ENCODE measurements around the gene TAS2R42.
A peak's percentile ranks its signal among the peaks of the same experiment; 100 is the strongest.

The TAS2R42 gene

DNA sequence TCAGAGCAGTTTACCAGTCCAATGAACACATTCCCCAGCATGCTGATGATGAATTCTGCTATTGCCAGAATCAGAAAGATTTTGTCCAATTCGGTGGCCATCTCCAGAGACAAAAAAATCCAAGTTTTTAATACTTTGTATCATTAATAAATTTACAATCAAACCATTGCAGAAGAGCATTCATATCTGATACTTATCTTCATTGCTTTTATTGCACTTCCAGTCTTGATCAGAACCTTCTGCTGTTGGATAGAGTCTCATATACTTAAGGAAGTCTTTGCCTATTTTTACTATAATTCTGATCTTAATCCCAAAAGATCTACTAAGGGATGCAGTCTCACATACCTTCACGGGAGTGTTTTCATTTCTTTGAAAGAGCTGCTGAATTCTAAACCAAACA is at the start of gene TAS2R42:
Gene TAS2R42, minus strand, starts transcription at position 101 of the 400 bp plus-strand sequence. Its CDS starts 0 bp downstream, at position 101.
- Mint-ChIP-seq H3K36me3 (ENCODE audit: low read depth) (no peaks in the 10 kb centered on the region), H3K27me3 (no peaks in the 10 kb centered on the region), H3K9me3 (no peaks in the 10 kb centered on the region), H3K27ac (no peak within 1 kb of the TSS), H3K4me1 (ENCODE audit: low read depth) (no peaks in the 10 kb centered on the region), H3K4me3 (no peak within 1 kb of the TSS)
- intact Hi-C loops (cut with micrococcal nuclease) = no loop called here

DNA sequence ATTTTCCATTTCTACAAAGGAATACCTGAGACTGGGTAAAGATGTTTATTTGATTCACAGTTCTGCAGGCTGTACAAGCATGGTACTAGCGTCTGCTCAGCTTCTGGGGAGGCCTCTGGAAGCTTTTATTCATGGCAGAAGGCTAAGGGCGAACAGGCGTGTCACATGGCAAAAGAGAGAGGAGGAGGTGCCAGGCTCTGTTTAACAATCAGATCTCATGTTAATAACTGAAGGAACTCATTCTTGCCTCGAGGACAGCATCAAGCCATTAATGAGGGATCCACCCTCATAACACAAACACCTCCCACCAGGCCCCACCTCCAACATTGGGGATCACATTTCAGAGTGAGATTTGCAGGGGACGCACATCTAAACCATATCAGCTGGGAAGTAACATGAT is 46.8 kb upstream of the TAS2R42 start:
- H3K4me1 Mint-ChIP-seq (ENCODE audit: low read depth) = no peaks in the 10 kb centered on the region
- no peaks in the 10 kb centered on the region for H3K27me3 Mint-ChIP-seq
- H3K4me3 Mint-ChIP-seq = no peak overlapping the region
- H3K27ac Mint-ChIP-seq = no peak overlapping the region
- no peaks in the 10 kb centered on the region for H3K36me3 Mint-ChIP-seq (ENCODE audit: low read depth)
- intact Hi-C loops (cut with micrococcal nuclease) = no loop called here
- no peaks in the 10 kb centered on the region for H3K9me3 Mint-ChIP-seq

GRCh38 chr12:11228296-11228879 is 41.7 kb upstream of the TAS2R42 start:
- no peaks in the 10 kb centered on the region for H3K9me3 Mint-ChIP-seq
- intact Hi-C loops (cut with micrococcal nuclease) = loop anchor here (1.0 kb wide), 1 partner anchor 258 kb away; no protein-coding TSS in a partner anchor
- no peaks in the 10 kb centered on the region for H3K27me3 Mint-ChIP-seq
- no peaks in the 10 kb centered on the region for H3K36me3 Mint-ChIP-seq (ENCODE audit: low read depth)
- H3K4me3 Mint-ChIP-seq = no peak overlapping the region
- no peak overlapping the region for H3K27ac Mint-ChIP-seq
- no peaks in the 10 kb centered on the region for H3K4me1 Mint-ChIP-seq (ENCODE audit: low read depth)

DNA sequence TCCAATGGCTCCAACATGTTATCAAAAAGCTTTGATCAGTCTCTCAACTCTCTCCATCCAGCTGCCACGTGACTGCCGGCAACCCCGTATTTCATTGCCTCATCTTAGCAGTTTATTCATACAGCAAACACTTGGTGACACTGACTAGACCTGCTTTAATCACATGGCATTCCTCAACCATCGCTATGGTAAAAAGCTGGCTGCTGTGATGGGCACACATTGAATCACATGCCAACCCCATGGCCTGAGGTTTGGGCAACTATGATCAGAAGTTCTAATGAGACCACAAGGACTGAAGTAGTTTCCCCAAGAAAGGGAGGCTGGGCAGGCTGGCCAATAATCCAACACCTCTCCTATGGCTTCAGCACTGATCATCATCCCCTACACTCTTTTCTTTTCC is 40.6 kb upstream of the TAS2R42 start:
- Mint-ChIP-seq H3K4me3 (no peak overlapping the region), H3K27ac (no peak overlapping the region), H3K27me3 (no peaks in the 10 kb centered on the region), H3K9me3 (peaks cover 6% of the 10 kb centered on the region), H3K4me1 (ENCODE audit: low read depth) (no peaks in the 10 kb centered on the region), H3K36me3 (ENCODE audit: low read depth) (no peaks in the 10 kb centered on the region)
- intact Hi-C loops (cut with micrococcal nuclease) = no loop called here

DNA sequence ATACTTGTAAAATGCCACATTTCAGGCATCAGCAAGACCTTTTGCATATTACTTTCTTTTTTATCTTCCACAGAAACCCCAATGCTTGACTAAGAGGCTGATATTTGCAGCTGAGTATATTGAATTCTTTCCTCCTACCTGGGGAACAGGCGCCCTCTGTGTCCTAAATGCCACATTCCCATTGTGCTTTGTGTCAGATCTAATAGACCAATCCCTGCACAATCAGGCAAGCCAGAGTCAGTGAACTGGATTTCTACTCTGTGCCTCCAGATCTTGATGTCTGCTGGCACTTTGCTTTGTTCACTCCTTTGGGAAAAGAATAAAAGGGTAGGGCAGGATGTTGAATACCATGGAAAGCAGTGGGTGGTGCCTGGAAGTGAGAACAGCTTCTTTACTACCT is 22.4 kb upstream of the TAS2R42 start:
- Mint-ChIP-seq H3K36me3 (ENCODE audit: low read depth) (peaks cover 5% of the 10 kb centered on the region), H3K4me3 (no peak overlapping the region), H3K27me3 (no peaks in the 10 kb centered on the region), H3K4me1 (ENCODE audit: low read depth) (peaks cover 7% of the 10 kb centered on the region), H3K27ac (no peak overlapping the region), H3K9me3 (peaks cover 22% of the 10 kb centered on the region)
- intact Hi-C loops (cut with micrococcal nuclease) = no loop called here

GRCh38 chr12:11204173-11204572 is 17.4 kb upstream of the TAS2R42 start:
- Mint-ChIP-seq H3K4me1 (ENCODE audit: low read depth) (peaks cover 7% of the 10 kb centered on the region), H3K27me3 (no peaks in the 10 kb centered on the region)
- intact Hi-C loops (cut with micrococcal nuclease) = no loop called here

GRCh38 chr12:11202811-11203210 is 16.1 kb upstream of the TAS2R42 start:
- no peak overlapping the region for H3K27ac Mint-ChIP-seq
- intact Hi-C loops (cut with micrococcal nuclease) = no loop called here
- H3K4me3 Mint-ChIP-seq = no peak overlapping the region
- H3K4me1 Mint-ChIP-seq (ENCODE audit: low read depth) = peaks cover 7% of the 10 kb centered on the region
- H3K36me3 Mint-ChIP-seq (ENCODE audit: low read depth) = peaks cover 5% of the 10 kb centered on the region
- H3K27me3 Mint-ChIP-seq = no peaks in the 10 kb centered on the region
- H3K9me3 Mint-ChIP-seq = peaks cover 24% of the 10 kb centered on the region

More at GRCh38 chr12:11204173-11204572, 17.4 kb upstream of the TAS2R42 start:
- H3K4me3 Mint-ChIP-seq = no peak overlapping the region
- no peak overlapping the region for H3K27ac Mint-ChIP-seq
- H3K36me3 Mint-ChIP-seq (ENCODE audit: low read depth) = peaks cover 5% of the 10 kb centered on the region
- H3K9me3 Mint-ChIP-seq = peaks cover 24% of the 10 kb centered on the region

DNA sequence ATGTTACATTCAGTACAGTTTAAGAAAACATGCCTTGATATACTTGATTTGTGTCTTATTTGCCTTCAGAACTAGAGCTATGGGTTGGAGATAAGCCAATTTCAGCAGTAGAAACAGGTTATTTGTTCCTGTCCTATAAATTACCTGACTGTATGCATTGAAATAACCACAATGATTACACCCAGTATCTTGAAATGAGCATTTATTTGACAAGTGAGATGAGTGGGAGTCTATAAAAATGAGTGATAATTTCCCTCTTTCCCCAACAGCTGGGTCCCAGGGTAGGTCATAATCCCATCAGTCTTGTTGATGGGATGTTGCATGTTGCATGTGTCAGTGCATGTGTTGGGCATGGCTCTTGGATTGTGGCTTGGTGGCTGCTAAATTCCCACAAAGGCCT is 3.7 kb downstream of the TAS2R42 start:
- no peaks in the 10 kb centered on the region for H3K9me3 Mint-ChIP-seq
- no peaks in the 10 kb centered on the region for H3K27me3 Mint-ChIP-seq
- intact Hi-C loops (cut with micrococcal nuclease) = no loop called here
- no peaks in the 10 kb centered on the region for H3K36me3 Mint-ChIP-seq (ENCODE audit: low read depth)
- H3K27ac Mint-ChIP-seq = no peak overlapping the region
- H3K4me1 Mint-ChIP-seq (ENCODE audit: low read depth) = no peaks in the 10 kb centered on the region
- H3K4me3 Mint-ChIP-seq = no peak overlapping the region

DNA sequence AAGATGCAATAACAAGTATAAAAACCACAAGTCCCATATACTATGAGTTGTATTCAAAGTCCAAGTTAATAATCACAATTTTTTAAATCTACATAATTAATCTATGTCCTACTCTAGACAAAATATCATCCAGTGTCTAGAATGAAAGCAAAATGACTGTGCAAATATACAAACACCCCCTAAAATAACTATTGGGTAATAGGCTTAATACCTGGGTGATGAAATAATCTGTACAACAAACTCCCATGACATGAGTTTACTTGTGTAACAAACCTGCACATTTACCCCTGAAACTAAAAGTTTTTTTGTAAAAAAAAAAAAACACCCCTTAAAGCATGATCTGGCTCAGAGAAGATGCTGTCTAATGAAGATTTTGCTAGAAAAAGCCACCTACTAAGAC is 4.2 kb downstream of the TAS2R42 start:
- Mint-ChIP-seq H3K4me3 (no peak overlapping the region), H3K9me3 (no peaks in the 10 kb centered on the region), H3K4me1 (ENCODE audit: low read depth) (no peaks in the 10 kb centered on the region), H3K27me3 (no peaks in the 10 kb centered on the region), H3K36me3 (ENCODE audit: low read depth) (no peaks in the 10 kb centered on the region), H3K27ac (no peak overlapping the region)
- intact Hi-C loops (cut with micrococcal nuclease) = no loop called here

DNA sequence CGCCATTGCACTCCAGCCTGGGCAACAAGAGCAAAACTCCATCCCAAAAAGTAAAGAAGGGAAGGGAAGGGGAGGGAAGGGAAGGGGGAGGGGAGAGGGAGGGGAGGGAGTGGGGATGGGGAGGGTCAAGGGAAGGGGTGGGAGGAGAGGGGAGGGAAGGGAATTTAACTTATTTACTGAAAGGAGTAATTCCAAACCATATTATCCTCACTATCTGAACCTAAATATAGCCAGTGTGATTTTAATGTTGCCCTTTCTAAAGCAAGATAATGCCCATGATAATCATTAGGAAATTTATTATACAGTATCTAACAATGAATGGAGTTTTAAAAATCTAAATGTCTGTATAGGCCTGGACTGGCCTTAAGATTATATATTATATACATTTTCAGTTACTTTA is 8.5 kb downstream of the TAS2R42 start:
- no peaks in the 10 kb centered on the region for H3K9me3 Mint-ChIP-seq
- intact Hi-C loops (cut with micrococcal nuclease) = no loop called here
- peaks cover 7% of the 10 kb centered on the region for H3K4me1 Mint-ChIP-seq (ENCODE audit: low read depth)
- H3K27me3 Mint-ChIP-seq = no peaks in the 10 kb centered on the region
- no peak overlapping the region for H3K4me3 Mint-ChIP-seq
- no peak overlapping the region for H3K27ac Mint-ChIP-seq
- H3K36me3 Mint-ChIP-seq (ENCODE audit: low read depth) = no peaks in the 10 kb centered on the region

DNA sequence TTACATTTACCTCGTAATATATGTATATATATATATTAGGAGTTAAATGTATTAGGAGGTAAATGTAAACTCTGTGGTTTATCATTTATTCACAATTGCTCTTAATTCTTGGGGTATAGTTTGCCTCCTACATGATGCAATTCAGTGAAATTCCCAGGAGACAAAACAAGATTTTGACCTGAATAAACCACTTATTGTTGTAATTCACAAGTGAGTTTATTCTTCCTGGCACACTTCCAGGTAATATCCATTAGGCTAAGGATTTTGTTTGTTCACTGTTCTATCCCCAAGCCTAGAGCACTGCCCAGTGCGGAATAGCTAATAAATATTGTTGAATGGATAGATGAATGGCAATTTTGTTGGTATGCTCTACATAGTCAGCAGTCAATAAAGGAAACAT is 12.7 kb downstream of the TAS2R42 start:
- H3K27me3 Mint-ChIP-seq = no peaks in the 10 kb centered on the region
- no peak overlapping the region for H3K4me3 Mint-ChIP-seq
- H3K36me3 Mint-ChIP-seq (ENCODE audit: low read depth) = peaks cover 19% of the 10 kb centered on the region
- no peaks in the 10 kb centered on the region for H3K9me3 Mint-ChIP-seq
- intact Hi-C loops (cut with micrococcal nuclease) = no loop called here
- no peak overlapping the region for H3K27ac Mint-ChIP-seq
- H3K4me1 Mint-ChIP-seq (ENCODE audit: low read depth) = peaks cover 34% of the 10 kb centered on the region

- H3K9me3 Mint-ChIP-seq = no peaks in the 10 kb centered on the region
- intact Hi-C loops (cut with micrococcal nuclease) = loop anchor here (1.0 to 2.0 kb wide), 2 partner anchors 314 to 421 kb away; no protein-coding TSS in a partner anchor
- H3K27ac Mint-ChIP-seq = peak overlapping the region; percentile 100
- H3K4me3 Mint-ChIP-seq = peak overlapping the region; percentile 99
- H3K36me3 Mint-ChIP-seq (ENCODE audit: low read depth) = peaks cover 26% of the 10 kb centered on the region
- H3K27me3 Mint-ChIP-seq = no peaks in the 10 kb centered on the region
- peaks cover 48% of the 10 kb centered on the region for H3K4me1 Mint-ChIP-seq (ENCODE audit: low read depth)
These were observed 14.6 kb downstream of the TAS2R42 start for GRCh38 chr12:11171969-11172675.

GRCh38 chr12:11171145-11171968 is 15.4 kb downstream of the TAS2R42 start, which contains the start of gene SMIM10L1:
Gene SMIM10L1 (plus strand): TSS chr12:11171194. CDS start chr12:11171357, 163 bp downstream.
- H3K4me3 Mint-ChIP-seq = peak within 1 kb of the TSS; percentile 99
- intact Hi-C loops (cut with micrococcal nuclease) = loop anchor here (1.0 kb wide), 1 partner anchor 315 kb away; no protein-coding TSS in a partner anchor
- H3K27me3 Mint-ChIP-seq = no peaks in the 10 kb centered on the region
- H3K4me1 Mint-ChIP-seq (ENCODE audit: low read depth) = peaks cover 46% of the 10 kb centered on the region
- H3K9me3 Mint-ChIP-seq = no peaks in the 10 kb centered on the region
- peak within 1 kb of the TSS; percentile 100 for H3K27ac Mint-ChIP-seq
- H3K36me3 Mint-ChIP-seq (ENCODE audit: low read depth) = peaks cover 26% of the 10 kb centered on the region

DNA sequence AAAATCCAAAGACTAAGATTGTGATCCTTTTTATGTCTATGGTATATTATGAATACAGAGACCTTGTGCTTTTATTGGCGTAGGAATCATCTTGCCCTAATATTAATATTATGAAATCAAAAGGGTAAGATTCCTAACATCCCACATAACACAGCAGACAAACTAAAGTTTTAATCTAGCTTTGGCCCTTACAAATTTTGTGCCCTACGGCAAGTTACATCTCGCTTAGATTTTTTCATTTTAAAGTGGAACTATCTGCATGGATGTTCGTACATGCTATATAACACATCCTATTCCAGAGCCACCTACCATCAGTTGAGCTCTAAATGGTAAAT is 16.0 kb downstream of the TAS2R42 start:
- Mint-ChIP-seq H3K36me3 (ENCODE audit: low read depth) (peaks cover 31% of the 10 kb centered on the region), H3K9me3 (no peaks in the 10 kb centered on the region), H3K4me3 (peak overlapping the region; percentile 99), H3K4me1 (ENCODE audit: low read depth) (peaks cover 47% of the 10 kb centered on the region), H3K27me3 (no peaks in the 10 kb centered on the region), H3K27ac (peak overlapping the region; percentile 100)
- intact Hi-C loops (cut with micrococcal nuclease) = loop anchor here (1.0 kb wide), 1 partner anchor 316 kb away; no protein-coding TSS in a partner anchor

Data from dendritic cell treated with granulocyte-macrophage colony-stimulating factor and Interleukin-4, amounts not matched to agents 40 ng/mL and 50 ng/mL, for 4 days (primary cell).